D341Med (cell line): ENCODE measurements around the gene KRT72.
"Not testable (repeated sequence)": the region's sequence is repeated elsewhere in the genome, so short reads cannot be mapped to it uniquely, and the experiment has no call there.

Source experiments
- DNase-seq: peaks from one replicate; pipeline ENCODE4 v3.0.0; 2012; ENCODE audit warnings: low spot score

Gene KRT72

DNA sequence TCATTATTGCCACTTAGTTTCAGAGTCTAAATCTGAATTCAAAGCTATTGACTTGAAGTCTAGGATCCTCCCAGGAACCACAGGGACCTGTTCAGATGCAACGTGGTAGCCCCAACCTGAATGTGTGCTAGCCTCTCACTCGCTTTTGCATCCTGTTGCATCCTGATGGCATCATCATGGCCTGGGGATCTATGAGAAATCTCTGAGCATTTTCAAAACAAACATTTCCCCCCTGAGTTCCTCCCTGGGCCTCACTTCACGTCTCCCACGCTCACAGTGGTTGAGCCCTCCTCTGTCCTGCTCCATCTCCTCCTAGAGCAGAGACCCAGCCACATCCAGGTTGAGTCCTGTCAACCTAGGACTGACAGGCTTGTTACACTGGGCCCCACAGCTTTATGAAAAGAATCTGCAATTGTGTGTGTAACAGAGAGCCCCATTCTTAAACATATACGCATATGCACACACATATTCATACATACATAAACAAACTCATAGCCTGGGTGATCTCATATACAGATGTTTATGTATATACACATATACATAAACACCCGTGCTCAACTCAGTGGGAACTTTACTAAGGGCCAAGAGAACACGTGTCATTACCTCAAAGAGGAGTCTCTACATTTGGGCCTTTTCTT, 5.4 kb upstream of the KRT72 start:
- no peak for DNase-seq

DNA sequence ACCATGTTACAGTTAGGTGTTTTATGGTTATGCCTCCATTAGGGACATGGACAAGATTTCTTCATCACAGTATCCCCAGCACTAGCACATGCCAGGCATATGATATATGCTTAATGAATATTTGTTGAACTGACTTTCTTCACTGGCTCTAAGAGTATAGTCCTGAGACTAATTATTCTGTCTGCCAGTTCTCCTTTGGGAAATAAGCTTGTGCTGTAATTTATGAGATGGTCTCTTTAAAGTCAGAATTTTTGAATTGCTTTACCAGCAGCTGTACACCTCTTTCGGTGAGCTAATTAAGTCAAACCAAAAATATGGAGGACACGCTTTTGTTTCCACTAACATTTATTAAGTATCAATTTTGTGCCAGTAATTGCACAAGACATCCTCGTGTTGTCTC, 4.8 kb upstream of the KRT72 start:
- DNase-seq: no peak

DNA sequence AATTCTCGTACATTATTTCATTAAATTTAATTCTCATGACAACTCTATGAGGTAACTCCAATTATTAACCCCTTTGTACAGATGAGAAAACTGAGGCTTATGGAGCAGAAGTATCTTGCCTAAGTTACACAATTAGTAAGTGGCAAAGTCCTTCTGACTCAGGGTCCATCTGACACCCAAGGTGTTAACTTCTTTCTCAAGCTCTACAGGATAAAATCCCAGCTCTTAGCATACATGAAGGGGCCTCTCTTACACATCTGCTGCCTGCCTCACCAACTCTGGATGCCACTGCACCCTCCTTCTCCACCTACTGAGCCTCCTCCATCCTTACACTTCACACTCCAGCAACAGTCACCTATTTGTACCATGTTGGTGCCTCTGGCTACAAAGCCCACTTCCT, 4.3 kb upstream of the KRT72 start:
- no peak for DNase-seq

DNA sequence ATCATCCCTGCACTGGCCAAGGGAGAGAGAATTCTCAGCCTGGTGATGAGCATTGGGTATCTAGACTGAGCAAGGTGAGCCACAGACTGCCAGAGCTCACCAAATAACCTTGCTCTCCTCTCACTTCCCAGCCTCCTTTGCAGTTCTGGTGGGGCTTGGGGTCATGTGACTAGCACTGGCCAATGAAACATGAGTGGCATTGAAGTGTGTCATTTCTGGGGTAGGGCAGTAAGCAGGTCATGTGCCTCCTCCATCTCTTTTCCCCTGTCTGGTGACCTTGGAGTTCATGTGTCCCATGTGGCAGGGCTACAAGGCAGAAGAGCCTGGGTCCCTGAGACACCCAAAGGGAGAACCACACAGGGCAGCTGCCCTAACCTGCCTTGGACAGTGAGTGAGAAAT, 3.6 kb upstream of the KRT72 start:
- no peak for DNase-seq

DNA sequence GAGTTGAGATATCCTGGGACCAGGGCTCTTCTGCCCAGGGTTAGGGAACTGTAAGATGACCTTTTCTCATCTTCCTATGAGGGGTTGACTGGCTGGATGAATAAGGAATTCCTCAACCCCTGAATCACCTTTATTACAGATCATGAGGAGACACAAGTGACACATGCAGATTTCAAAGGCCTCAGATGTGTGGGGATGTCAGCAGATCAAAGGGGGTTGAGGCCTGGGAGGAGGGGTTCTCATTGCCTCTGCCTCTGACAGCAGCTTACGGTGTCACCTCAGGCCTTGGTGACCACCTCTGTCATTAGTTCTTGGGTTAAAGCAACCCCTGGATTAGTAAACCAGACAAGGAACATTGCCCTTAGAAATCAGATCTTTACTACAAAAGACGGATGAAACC, 2.1 kb upstream of the KRT72 start:
- no peak for DNase-seq

DNA sequence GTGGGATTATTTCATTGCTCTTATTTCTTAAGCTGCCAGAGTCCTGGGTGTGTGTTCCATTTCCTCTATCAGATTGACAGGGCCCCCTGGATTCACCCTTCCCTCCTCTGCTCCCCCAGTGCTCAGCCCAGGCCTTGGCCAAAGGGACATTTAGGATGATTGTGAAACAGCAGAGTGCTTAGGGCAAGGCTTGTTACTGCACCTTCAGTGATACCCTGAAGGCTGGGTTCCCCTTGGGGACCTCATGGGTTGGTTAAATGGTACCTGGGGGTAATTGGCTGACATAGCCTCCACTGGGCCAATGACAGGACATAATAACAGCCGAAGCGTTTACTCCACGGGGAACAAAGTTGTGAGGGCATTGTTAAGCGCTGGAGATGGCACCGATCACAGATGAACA, 1.3 kb upstream of the KRT72 start:
- no peak for DNase-seq

DNA sequence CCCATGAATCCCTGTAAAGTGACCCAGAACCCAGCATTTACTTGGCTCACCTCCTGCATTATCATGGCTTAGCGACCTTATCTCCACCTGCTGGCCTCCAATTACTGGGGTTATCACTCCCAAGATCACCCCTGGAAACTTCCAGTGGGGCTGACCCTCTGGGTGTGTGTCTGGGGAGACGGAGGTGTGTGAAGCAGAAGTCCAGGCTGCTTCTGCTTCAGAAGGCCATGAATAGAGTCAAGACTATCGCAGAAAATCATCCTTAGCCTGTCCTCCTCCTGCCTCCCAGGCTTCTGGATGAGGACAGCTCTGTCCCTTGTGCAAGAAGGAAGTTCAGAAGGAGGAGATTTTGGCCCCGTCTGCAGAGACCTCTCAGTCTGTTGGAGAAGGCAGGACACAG, 408 bp upstream of the KRT72 start:
- DNase-seq: peak; percentile 5

DNA sequence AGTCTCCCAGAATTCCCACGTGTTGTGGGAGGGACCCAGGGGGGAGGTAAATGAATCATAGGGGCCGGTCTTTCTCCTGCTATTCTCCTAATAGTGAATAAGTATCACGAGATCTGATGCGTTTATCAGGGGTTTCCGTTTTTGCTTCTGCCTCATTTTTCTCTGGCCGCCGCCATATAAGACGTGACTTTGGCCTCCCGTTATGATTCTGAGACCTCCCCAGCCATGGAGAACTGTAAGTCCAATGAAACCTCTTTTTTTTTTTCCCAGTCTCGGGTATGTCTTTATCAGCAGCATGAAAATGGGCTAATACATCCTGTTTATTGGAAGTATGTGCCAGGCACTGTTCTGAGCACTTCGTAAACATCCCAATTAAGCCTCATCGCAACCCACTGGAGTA, 788 bp downstream of the KRT72 start:
- DNase-seq: no peak

DNA sequence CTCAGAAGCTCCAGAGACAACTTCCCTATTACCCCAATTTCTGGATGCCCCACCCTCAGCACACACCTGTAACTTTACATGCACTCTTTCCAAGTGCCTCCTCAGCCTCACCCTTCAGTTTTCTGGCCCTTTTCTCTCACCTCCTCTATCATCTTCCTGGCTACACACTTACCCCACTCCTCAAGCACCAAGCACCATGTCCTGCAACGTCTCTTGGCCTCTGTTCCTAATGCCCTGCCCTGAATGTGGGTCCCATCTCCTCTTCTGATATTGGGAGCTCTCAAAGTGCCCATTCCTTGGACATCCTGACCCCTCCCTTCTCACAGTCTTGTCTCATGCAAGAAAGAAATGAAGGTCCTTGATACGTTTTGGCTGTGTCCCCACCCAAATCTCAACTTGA, 1.2 kb downstream of the KRT72 start:
- no peak for DNase-seq

DNA sequence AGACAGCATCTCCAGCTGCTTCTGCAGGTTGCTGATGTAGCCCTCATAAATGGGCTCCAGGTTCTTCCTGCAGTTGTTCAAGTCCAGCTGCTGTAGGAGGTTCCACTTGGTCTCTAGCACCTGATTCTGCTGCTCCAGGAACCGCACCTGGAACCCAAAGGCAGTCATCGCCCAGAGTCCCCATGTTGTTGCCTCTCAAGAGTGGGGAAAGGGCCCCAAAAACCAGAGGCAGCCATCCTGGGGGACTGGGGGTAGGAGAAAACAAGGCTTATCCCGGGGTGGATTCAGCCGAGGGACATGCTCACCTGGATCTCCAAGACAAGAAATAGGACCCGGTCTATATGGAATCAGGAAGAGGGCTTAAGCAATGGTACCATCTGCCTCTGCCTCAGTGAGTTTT, 2.3 kb downstream of the KRT72 start:
- no peak for DNase-seq

DNA sequence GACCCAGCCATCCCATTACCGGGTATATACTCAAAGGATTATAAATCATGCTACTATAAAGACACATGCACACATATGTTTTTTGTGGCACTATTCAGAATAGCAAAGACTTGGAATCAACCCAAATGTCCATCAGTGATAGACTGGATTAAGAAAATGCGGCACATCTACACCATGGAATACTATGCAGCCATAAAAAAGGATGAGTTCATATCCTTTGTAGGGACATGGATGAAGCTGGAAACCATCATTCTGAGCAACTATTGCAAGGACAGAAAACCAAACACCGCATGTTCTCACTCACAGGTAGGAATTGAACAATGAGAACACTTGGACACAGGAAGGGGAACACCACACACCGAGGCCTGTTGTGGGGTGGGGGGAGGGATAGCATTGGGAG, 7.0 kb downstream of the KRT72 start:
- DNase-seq: not testable (repeated sequence)

DNA sequence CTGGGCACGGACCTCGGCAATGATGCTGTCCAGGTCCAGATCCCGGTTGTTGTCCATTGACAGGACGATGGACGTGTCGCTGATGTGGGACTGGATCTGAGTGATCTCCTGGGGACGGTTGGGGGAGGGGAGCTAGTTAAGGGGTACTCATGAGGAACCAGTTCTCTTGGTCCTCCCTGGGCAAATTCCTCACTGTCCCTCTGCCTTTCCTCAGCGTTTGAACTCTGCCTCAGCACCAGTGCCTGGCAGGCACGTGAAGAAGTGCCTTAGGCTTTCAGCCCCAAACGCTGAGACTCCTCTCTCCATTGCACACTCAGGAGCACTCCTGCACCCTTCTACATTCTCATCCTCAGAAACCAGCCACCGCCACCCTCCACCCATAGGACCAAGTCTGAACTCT, 9.7 kb downstream of the KRT72 start:
- no peak for DNase-seq

DNA sequence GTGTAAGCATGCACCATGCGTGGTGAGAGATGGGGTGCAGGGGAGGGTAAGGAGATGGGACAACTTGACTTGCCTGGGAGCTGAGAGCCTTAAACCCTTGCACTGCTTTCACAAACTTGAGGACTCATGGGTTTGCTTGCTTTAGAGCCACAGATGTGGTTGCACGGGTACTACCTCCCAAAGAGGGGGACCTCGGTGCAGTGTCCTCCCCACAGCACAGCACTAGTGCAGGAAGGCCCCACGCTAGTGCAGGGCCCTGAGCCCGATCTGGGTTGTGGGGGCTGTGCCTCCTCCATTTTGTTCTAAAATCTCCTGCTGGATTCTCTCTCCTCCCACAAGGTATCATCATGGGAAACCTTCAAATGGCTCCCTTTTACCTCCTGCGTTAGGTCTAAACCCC, 11.2 kb downstream of the KRT72 start:
- DNase-seq: no peak

DNA sequence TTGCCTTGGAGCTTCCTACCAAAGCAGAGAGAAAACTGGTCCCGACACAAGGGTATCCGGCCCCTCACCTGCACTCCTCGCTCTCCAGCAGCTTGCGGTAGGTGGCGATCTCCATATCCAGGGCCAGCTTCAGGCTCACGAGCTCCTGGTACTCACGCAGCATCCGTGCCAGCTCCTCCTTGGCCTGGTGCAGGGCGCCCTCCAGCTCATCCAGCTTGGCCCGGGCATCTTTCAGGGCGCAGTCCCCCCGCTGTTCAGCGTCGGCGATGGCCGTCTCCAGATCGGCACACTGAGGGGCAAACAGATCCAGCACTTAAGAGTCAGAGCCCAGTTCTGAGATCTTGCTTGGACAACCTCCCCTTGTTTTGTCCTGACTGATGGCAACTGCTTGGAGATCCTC, 13.7 kb downstream of the KRT72 start:
- no peak for DNase-seq

DNA sequence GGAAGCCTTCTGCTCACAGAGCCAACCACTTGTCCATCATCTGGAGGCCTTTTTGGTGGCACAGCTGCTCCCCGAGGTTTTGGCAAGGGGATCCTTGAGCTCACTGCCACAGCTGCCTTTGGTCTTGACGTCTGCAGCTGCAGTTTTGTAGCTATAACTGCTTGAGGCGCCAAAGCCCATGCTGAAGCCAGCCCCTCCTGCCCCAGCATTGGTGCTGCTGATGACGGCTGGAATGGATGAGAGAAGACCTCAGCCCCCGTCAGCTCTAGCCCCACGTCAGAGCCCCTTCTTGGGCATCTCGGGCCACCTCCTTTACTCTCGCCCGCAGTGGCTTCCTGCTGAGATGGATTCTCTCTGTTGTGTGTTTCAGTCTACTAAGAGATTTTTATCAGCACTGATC, 15.3 kb downstream of the KRT72 start:
- no peak for DNase-seq

DNA sequence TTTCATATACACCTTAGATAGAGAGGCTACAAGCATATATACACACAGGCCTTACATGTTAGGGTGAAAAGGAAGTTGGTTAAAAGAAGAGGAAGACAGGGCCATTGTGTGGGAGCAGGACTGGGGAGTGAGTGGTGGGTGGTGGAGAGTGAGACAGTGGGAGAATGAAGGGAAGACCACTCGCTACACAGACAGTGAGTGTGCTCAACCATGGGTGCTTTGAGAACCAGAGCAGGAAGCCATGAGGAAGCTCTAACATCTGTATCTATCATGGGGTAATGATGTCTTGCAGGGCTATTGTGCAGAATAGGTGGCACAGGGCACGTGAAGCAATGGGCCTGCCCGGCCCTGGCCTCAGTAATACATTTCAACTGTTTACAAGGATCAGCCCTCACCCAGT, 16.2 kb downstream of the KRT72 start:
- no peak for DNase-seq

DNA sequence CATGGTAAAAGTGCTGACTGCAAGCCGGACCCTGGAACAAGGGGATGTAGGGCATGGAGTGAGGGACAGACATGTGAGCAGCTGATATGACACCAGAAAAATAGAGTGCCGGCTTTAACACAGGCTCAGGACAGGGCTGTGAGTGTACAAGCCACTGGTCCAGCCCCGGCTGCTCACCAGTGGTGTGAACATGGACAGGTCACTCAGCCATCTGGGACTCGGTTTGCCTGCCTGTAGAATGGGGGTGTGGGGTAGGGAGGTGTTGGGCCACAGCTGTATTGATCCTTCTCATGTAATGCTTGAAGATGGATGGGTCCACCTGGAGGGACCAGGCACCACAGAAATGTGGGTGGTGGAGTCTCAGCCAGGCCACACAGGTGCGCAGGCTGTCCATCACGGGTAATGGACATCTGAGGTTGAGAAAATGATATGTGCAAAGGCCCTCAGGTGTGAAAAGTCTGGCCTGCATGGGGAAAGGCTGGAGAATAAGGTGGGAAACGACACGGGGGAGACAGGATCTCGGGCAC, 17.0 kb downstream of the KRT72 start:
- DNase-seq: no peak

DNA sequence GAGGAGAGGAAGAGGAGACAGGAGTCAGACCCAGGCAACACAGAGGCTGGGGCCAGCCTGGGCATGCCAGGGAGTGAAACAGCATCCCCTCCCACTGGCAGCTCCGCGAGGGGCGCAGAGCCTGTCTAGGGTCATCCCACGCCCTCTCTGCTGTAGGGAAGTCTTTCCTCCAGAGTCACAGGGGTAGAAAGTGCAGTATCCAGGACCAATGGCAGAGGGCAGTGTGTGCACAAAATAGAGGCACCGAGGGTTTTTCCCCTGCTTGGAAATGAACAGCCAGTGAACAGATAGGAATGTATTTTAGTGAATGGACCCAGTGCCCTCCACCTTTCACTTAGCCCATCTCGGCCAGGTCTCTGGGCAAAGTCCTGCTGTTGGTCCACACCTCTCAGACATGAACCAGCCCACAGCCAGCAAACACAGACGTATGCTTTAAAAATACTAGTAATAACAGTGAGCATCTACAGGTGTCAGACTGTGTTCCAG, 18.2 kb downstream of the KRT72 start:
- DNase-seq: peak; percentile 71

DNA sequence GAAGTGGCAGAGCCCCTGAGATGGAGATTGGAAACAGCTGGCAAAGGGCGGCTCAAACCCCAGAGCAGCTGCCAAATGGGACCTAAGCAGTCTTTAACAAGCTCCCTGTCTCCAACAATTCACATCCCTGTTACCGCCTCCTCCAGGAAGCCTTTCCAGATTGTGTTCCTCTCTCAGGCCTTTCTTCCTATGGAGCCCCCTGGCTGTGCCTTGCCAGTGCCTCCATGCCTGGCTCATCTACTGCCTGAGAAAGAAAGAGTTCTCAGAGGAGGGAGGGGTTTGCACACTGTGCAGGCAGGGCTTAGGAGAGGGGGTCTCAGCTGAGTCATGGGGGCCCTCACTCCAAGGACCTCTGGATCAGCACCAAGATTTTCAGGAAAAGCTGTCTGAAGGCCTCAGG, 18.8 kb downstream of the KRT72 start:
- no peak for DNase-seq

DNA sequence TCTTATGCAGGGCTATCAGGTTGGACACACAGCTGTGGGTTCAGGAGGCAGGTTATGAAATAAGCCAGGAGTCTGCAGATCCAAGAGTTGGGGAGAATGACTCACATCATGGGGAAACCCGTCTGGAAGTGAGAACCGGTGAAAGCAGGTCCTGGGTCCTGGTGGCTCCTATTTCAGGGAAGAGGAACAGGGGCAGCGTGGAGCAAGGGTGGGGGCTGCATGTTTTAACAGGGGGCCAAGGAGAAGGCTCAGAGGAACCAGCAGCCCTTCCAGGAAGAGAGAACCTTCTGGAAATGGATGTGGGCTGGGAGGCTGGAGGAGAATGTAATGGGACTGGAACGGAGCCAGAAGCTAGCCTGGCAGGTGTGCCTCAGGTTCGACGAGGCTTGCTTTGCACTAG, 19.8 kb downstream of the KRT72 start:
- no peak for DNase-seq

DNA sequence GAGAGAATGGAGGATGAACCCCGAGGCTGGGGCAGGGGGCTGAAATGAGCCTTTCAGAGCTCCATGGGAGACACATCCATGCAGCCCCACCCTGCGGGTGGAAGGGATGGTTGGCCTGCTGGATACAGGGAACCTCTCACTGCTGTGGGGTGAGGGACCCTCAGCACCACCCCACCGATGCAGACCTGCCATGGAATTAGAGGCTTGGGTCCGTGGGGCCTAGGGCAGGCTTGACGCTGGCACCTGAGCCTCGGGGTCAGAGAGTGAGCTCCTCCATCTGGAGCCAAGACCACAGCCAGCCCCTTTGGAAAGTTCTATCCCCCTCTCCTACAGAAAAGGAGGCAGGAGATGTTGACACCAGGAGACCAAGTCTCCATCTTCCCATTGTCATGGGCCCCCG, 20.2 kb downstream of the KRT72 start:
- DNase-seq: no peak

DNA sequence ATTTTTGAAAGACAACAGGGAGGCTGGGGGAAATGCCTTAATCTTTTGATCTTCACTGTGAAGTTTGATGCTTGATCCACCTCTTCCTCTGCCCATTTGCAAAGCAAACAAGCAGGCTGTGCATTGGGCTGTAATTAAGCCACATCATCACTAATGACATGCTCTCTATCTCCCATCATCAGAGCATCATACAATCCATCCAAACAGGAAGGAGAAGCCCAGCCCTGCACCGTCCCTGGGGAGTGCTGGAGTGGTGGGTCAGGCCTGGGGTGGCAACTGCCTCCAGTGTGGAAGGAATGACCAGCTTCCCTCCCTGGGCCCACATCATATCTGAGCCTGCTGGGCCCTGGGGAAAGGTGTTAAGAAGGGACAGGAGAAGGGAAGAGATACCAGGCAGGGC, 20.8 kb downstream of the KRT72 start:
- no peak for DNase-seq

DNA sequence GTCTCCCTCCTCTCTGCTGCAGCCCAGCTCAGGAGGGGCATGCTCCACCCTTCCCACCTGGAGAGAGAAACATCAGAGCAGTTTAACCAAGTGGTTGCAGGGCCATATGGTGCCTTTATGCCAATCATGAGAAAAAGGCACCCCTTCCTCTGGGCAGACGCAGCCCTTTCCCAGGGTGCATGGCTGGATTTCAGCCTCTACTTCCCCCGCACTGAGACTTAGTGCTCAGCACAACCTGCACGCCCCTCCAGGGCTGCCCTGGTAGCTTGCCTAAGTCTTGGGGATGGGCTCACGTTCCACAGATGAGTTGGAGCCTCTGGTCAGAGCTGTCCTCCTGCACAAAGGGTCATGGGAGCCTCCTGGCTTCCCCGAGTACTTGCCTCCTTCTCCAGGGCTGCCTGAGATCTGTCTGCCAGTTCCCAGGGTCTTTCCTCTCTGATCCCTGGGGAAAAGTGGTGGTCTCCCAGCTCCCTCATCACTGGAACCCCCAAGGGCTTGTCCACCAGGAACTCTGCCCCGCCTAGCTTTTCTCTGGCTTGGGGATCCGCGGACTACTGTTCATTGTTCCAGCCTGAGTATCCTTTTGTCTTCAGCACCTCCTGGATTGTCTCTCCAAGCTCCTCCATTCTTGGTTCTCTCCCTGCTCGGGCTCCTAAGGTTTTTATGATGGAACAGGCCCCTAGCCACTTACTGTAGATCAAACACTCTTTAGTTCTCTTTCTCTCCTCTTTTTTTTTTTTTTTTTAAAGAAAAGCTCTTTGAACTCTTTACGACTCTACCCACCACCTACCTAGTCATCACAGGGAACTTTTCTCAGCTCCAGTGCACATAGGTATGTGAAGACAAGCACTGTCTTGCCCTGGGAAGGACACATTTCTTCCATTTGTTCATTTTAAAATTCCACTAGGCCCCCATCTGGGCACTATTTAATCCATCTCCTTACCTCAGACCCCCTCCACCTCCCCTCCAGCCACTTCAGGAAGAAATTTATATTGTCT, 21.5 kb downstream of the KRT72 start:
- DNase-seq: no peak
